GM12878 (cell line): ENCODE measurements around the gene UBE2F. TPM values are rescaled to one million over a fixed set of nuclear protein-coding genes. Genes with fewer than 3 reads are reported as not detected.

Source experiments
- ATAC-seq: fragments of 200-7000 bp; cut with Tn5 transposase; 3 replicates; pipeline ENCODE4 v1.9.1; 2020; ENCODE audit warnings: mild to moderate bottlenecking, moderate library complexity
- BruUV-seq: library from RNA; stranded (reverse); fragments of 400-500 nt; replicated peaks from 2 replicates; lab custom pipeline; 2021; lab: Mats Ljungman, UMichigan
- CTCF ChIA-PET: fragments of 300-600 bp; sonication (Branson Sonifier 250); formaldehyde crosslinking; extraction: SDS; loops from one replicate; lab custom pipeline; 2021; ENCODE audit warnings: inconsistent platforms; lab: Yijun Ruan, JAX
- POLR2A ChIA-PET: fragments of 350-600 bp; formaldehyde crosslinking; extraction: SDS; loops from one replicate; lab custom pipeline; 2021; ENCODE audit warnings: inconsistent platforms; lab: Charles Lee
- RAD21 ChIA-PET: fragments of 300-600 bp; sonication (Branson Sonifier 250); formaldehyde crosslinking; loops from one replicate; lab custom pipeline; 2023; ENCODE audit warnings: antibody characterized with exemption; ENCODE audit not compliant: unreplicated experiment; lab: Charles Lee
- SMC1A ChIA-PET: fragments of 300-600 bp; sonication (Branson Sonifier 250); formaldehyde crosslinking; loops from one replicate; lab custom pipeline; 2023; ENCODE audit not compliant: unreplicated experiment, uncharacterized antibody; lab: Charles Lee
- DNase-seq: peaks from one replicate; pipeline ENCODE4 v3.0.0-alpha.2; 2011; ENCODE audit warnings: low read depth, low spot score
- FAIRE-seq: peaks from 3 replicates; lab custom pipeline; 2011; peaks lifted over from hg19 to GRCh38; lab: Jason Lieb, UNC
- H2AFZ ChIP-seq: 2 replicates; pipeline ENCODE4 v1.6.0; 2011; ENCODE audit warnings: low read depth, low read length, control low read depth; ENCODE audit not compliant: control insufficient read depth
- H3K27ac ChIP-seq: 2 replicates; pipeline ENCODE4 v1.5.1; 2011; ENCODE audit warnings: control low read depth; ENCODE audit not compliant: control insufficient read depth, insufficient read depth
- H3K27me3 ChIP-seq, 2 experiments: replicated peaks in 1 of 2; 2 replicates each; pipeline versions ENCODE4 v1.6.0 to v1.6.1; 2011; ENCODE audit warnings: low read length in 1 of 2; ENCODE audit not compliant: control insufficient read depth in 2 of 2, insufficient read depth in 2 of 2
- H3K36me3 ChIP-seq, 2 experiments: 2 replicates each; pipeline ENCODE4 v1.5.1; 2011; ENCODE audit warnings: low read length in 1 of 2; ENCODE audit not compliant: control insufficient read depth in 2 of 2, insufficient read depth in 2 of 2
- H3K4me1 ChIP-seq: 2 replicates; pipeline ENCODE4 v1.6.1; 2011; ENCODE audit warnings: mild to moderate bottlenecking, low read length, moderate library complexity, mixed read lengths; ENCODE audit not compliant: control insufficient read depth, insufficient read depth
- H3K4me2 ChIP-seq: 2 replicates; pipeline ENCODE4 v1.6.0; 2011; ENCODE audit warnings: control low read depth; ENCODE audit not compliant: control insufficient read depth, insufficient read depth
- H3K4me3 ChIP-seq: fragments of 200-600 bp; sonication (generic); 2 replicates; pipeline ENCODE4 v1.5.1; 2016
- H3K79me2 ChIP-seq: 2 replicates; pipeline ENCODE4 v1.6.0; 2011; ENCODE audit warnings: low read length; ENCODE audit not compliant: control insufficient read depth, insufficient read depth
- H3K9ac ChIP-seq: 2 replicates; pipeline ENCODE4 v1.8.0; 2011; ENCODE audit warnings: low read length, control low read depth, mixed read lengths; ENCODE audit not compliant: control insufficient read depth, insufficient read depth
- H3K9me3 ChIP-seq: replicated peaks from 3 replicates; pipeline ENCODE4 v1.5.1; 2011; ENCODE audit warnings: mild to moderate bottlenecking, low read length; ENCODE audit not compliant: control insufficient read depth, insufficient read depth
- H4K20me1 ChIP-seq: 2 replicates; pipeline ENCODE4 v1.6.0; 2011; ENCODE audit not compliant: control insufficient read depth, insufficient read depth
- HSF1 ChIP-seq: fragments of 150-350 bp; IDR thresholded peaks from 2 replicates; pipeline ENCODE4 v1.6.1; 2014; ENCODE audit warnings: mild to moderate bottlenecking, low read depth, low read length
- KLF5 ChIP-seq: fragments of 450-650 bp; IDR thresholded peaks from 2 replicates; pipeline ENCODE4 v1.6.1; 2014; ENCODE audit warnings: mild to moderate bottlenecking; ENCODE audit not compliant: partially characterized antibody
- NFXL1 ChIP-seq: fragments of 450-650 bp; IDR thresholded peaks from 2 replicates; pipeline ENCODE4 v1.6.1; 2017; ENCODE audit warnings: antibody characterized with exemption, mild to moderate bottlenecking, borderline replicate concordance
- RAD51 ChIP-seq: fragments of 450-650 bp; IDR thresholded peaks from 2 replicates; pipeline ENCODE4 v1.6.1; 2016; ENCODE audit warnings: moderate library complexity, mild to moderate bottlenecking, inconsistent platforms
- SMARCA5 ChIP-seq: fragments of 450-650 bp; IDR thresholded peaks from 2 replicates; pipeline ENCODE4 v1.6.1; 2017; ENCODE audit warnings: mild to moderate bottlenecking
- SMC3 ChIP-seq: IDR thresholded peaks from 2 replicates; pipeline ENCODE4 v1.6.1; 2011; ENCODE audit warnings: low read length, improper control_type of control experiment, borderline replicate concordance
- YBX1 ChIP-seq: fragments of 450-650 bp; IDR thresholded peaks from 2 replicates; pipeline ENCODE4 v1.6.1; 2016; ENCODE audit warnings: antibody characterized with exemption
- YY1 ChIP-seq: IDR thresholded peaks from 2 replicates; pipeline ENCODE4 v1.6.1; 2011; ENCODE audit warnings: low read depth, mild to moderate bottlenecking, low read length
- ZNF592 ChIP-seq: fragments of 450-650 bp; IDR thresholded peaks from 2 replicates; pipeline ENCODE4 v1.6.1; 2017; ENCODE audit warnings: mild to moderate bottlenecking, moderate library complexity
- ZNF687 ChIP-seq: fragments of 450-650 bp; IDR thresholded peaks from 2 replicates; pipeline ENCODE4 v1.6.1; 2017; ENCODE audit warnings: mild to moderate bottlenecking, moderate library complexity
- WGBS: methylation state at CpG from one replicate; pipeline ENCODE4 v1.1.6; 2016; ENCODE audit warnings: low lambda C conversion rate; ENCODE audit not compliant: insufficient replicate concordance, insufficient coverage; ENCODE audit errors: missing lambda C conversion rate; 5-methylcytosine and 5-hydroxymethylcytosine counted together
- in situ Hi-C: fragments of 300-500 bp; cut with MboI; formaldehyde crosslinking; loops from 9 replicates; pipeline ENCODE4 v1.14.3; 2018; ENCODE audit warnings: mixed read lengths
- intact Hi-C: fragments of 100-400 bp; cut with micrococcal nuclease; formaldehyde crosslinking; loops from one replicate; pipeline ENCODE4 v1.14.2; 2022; ENCODE audit not compliant: unreplicated experiment
- polyA plus RNA-seq, 11 experiments: library from polyadenylated mRNA; depleted of rRNA in 4 of 11; unstranded in 6 of 11; stranded (reverse) in 5 of 11; fragments of >200 nt; fragmentation: Nextera tagmentation in 4 of 11; fragmentation: Illumina TruSeq in 1 of 11; extraction: Ambion mirVana in 4 of 11; extraction: Trizol in 1 of 11; gene quantifications; 1 replicate in 1 of 11; 2 replicates in 10 of 11; pipeline versions ENCODE4 v1.2.1 to v1.2.3, GENCODE V29; 2011 to 2016; ENCODE audit warnings: inconsistent platforms in 2 of 11, missing spikeins in 2 of 11, low read depth in 1 of 11
- total RNA-seq, 4 experiments: library from RNA; depleted of rRNA in 3 of 4; stranded (reverse); fragments of >200 nt in 3 of 4; fragmentation: Illumina TruSeq in 1 of 4; extraction: Trizol in 1 of 4; gene quantifications; 2 replicates each; pipeline versions ENCODE4 v1.2.1 to v1.2.3, GENCODE V29; 2013 to 2021
- TF ChIP-seq, protein P1 (sequence below): fragments of 450-650 bp; IDR thresholded peaks from 2 replicates; pipeline ENCODE4 v1.6.1; 2017; ENCODE audit warnings: antibody characterized with exemption, mild to moderate bottlenecking, moderate library complexity

UBE2F gene
- total and polyA plus RNA-seq, 10 of the 15 experiments (the other 5 are each of a cell fraction or from before 2014, with no cell fraction given) = 12.3 to 64.4 (median 31.5) TPM

- Histone ChIP-seq H4K20me1 (no peaks in the 10 kb centered on the region), H3K36me3 (no peaks in the 10 kb centered on the region), H3K4me1 (no peaks in the 10 kb centered on the region), H3K4me3 (no peak overlapping the region), H3K27ac (no peak overlapping the region), H3K79me2 (no peaks in the 10 kb centered on the region), H3K9ac (no peak overlapping the region), H3K27me3 (peaks cover 0 to 2% of the 10 kb centered on the region in 2 experiments; a peak in 1 of 4 replicates), H2AFZ (no peak overlapping the region), H3K9me3 (peaks cover 3% of the 10 kb centered on the region), H3K4me2 (no peak overlapping the region)
- no TSS peak for BruUV-seq
- ATAC-seq = no peak
- in situ Hi-C loops (no loop called here), intact Hi-C loops (no loop called here)
- ChIA-PET RAD21 (no interaction called here), SMC1A (no interaction called here), POLR2A (no interaction called here), CTCF (no interaction called here)
- DNase-seq = no peak
- WGBS = 6% methylated on average over 1 of the region's 1 CpG
- FAIRE-seq = no peak
- no peak for TF ChIP-seq RAD51
- no peak for TF ChIP-seq YBX1
- TF ChIP-seq YY1 = no peak
- no peak for TF ChIP-seq SMARCA5
- TF ChIP-seq HSF1 = no peak
- TF ChIP-seq SMC3 = no peak
- no peak for TF ChIP-seq NFXL1
- TF ChIP-seq, protein P1, sequence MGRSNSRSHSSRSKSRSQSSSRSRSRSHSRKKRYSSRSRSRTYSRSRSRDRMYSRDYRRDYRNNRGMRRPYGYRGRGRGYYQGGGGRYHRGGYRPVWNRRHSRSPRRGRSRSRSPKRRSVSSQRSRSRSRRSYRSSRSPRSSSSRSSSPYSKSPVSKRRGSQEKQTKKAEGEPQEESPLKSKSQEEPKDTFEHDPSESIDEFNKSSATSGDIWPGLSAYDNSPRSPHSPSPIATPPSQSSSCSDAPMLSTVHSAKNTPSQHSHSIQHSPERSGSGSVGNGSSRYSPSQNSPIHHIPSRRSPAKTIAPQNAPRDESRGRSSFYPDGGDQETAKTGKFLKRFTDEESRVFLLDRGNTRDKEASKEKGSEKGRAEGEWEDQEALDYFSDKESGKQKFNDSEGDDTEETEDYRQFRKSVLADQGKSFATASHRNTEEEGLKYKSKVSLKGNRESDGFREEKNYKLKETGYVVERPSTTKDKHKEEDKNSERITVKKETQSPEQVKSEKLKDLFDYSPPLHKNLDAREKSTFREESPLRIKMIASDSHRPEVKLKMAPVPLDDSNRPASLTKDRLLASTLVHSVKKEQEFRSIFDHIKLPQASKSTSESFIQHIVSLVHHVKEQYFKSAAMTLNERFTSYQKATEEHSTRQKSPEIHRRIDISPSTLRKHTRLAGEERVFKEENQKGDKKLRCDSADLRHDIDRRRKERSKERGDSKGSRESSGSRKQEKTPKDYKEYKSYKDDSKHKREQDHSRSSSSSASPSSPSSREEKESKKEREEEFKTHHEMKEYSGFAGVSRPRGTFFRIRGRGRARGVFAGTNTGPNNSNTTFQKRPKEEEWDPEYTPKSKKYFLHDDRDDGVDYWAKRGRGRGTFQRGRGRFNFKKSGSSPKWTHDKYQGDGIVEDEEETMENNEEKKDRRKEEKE = no peak
- no peak for TF ChIP-seq ZNF687
- TF ChIP-seq ZNF592 = no peak
- no peak for TF ChIP-seq KLF5
Measured at GRCh38 chr2:237946423-237946822, 20.4 kb upstream of the UBE2F start.
